GM18867 (cell line): ENCODE results near the gene BATF3.
A peak's percentile ranks its signal among the peaks of the same experiment; 100 is the strongest.
"Not testable (repeated sequence)": the region's sequence is repeated elsewhere in the genome, so short reads cannot be mapped to it uniquely, and the experiment has no call there.

Experiments used
- ATAC-seq: cut with Tn5 transposase; IDR thresholded peaks from one replicate; pipeline ENCODE4 v1.9.1; 2021; ENCODE audit warnings: mild to moderate bottlenecking, moderate library complexity; ENCODE audit not compliant: unreplicated experiment

Gene BATF3

GRCh38 chr1:212699625-212700222 is at the start of gene BATF3:
BATF3 (minus strand) TSS chr1:212699840; CDS start chr1:212699762, 78 bp downstream.
- ATAC-seq, result peak; percentile 22

- ATAC-seq, result no peak
These were observed 46.9 kb upstream of the BATF3 start for GRCh38 chr1:212746546-212746945.

- ATAC-seq, result no peak
These were observed 45.7 kb upstream of the BATF3 start for GRCh38 chr1:212745303-212745702.

- no peak for ATAC-seq
These were observed 44.3 kb upstream of the BATF3 start for GRCh38 chr1:212743901-212744475.

GRCh38 chr1:212738330-212738729 is 38.7 kb upstream of the BATF3 start:
- ATAC-seq, result no peak

GRCh38 chr1:212737559-212737958 is 37.9 kb upstream of the BATF3 start:
- ATAC-seq, result no peak

- no peak for ATAC-seq
These were observed 33.5 kb upstream of the BATF3 start for GRCh38 chr1:212733109-212733508.

- ATAC-seq, result no peak
These were observed 32.0 kb upstream of the BATF3 start for GRCh38 chr1:212731630-212732029.

GRCh38 chr1:212728606-212729005 is 29.0 kb upstream of the BATF3 start:
- ATAC-seq, result no peak

- no peak for ATAC-seq
These were observed 27.9 kb upstream of the BATF3 start for GRCh38 chr1:212727386-212728181.

GRCh38 chr1:212724679-212725078 is 25.0 kb upstream of the BATF3 start:
- ATAC-seq, result not testable (repeated sequence)

- ATAC-seq, result no peak
These were observed 22.8 kb upstream of the BATF3 start for GRCh38 chr1:212722270-212722957.

- no peak for ATAC-seq
These were observed 22.0 kb upstream of the BATF3 start for GRCh38 chr1:212721388-212722247.

- ATAC-seq, result no peak
These were observed 20.0 kb upstream of the BATF3 start for GRCh38 chr1:212719633-212720032.

GRCh38 chr1:212718499-212718898 is 18.9 kb upstream of the BATF3 start:
- no peak for ATAC-seq

GRCh38 chr1:212716161-212716560 is 16.5 kb upstream of the BATF3 start:
- no peak for ATAC-seq

- ATAC-seq, result no peak
These were observed 14.0 kb upstream of the BATF3 start for GRCh38 chr1:212713465-212714136.

- no peak for ATAC-seq
These were observed 13.0 kb upstream of the BATF3 start for GRCh38 chr1:212712451-212713303.

GRCh38 chr1:212711974-212712373 is 12.3 kb upstream of the BATF3 start:
- not testable (repeated sequence) for ATAC-seq
